HepG2 (cell line): ENCODE data around the gene MAN2A2. TPM values are rescaled to one million over a fixed set of nuclear protein-coding genes. Genes with fewer than 3 reads are reported as not detected.

ENCODE experiments used
- GTF3A ChIP-seq: sonication (generic); formaldehyde crosslinking; conservative IDR thresholded peaks from 2 replicates; pipeline ENCODE4 v1.4.0; 2020; ENCODE audit warnings: mild to moderate bottlenecking, missing genetic modification reagents
- HNRNPLL ChIP-seq: fragments of 200-400 bp; formaldehyde crosslinking; IDR thresholded peaks from 2 replicates; pipeline ENCODE4 v1.6.1; 2017; ENCODE audit warnings: mild to moderate bottlenecking, low read depth, low read length; ENCODE audit not compliant: poor library complexity, severe bottlenecking
- HOXA5 ChIP-seq: sonication (generic); formaldehyde crosslinking; IDR thresholded peaks from 2 replicates; pipeline ENCODE4 v1.4.0; 2020; ENCODE audit warnings: missing genetic modification reagents
- KDM5A ChIP-seq: fragments of 200-600 bp; sonication (generic); IDR thresholded peaks from 2 replicates; pipeline ENCODE4 v1.7.0; 2018; ENCODE audit warnings: antibody characterized with exemption, mild to moderate bottlenecking, low read length, borderline replicate concordance
- RARA ChIP-seq: IDR thresholded peaks from 2 replicates; pipeline ENCODE4 v1.6.1; 2016; ENCODE audit warnings: missing genetic modification reagents, missing compliant biosample characterization
- XRCC5 ChIP-seq: fragments of 200-400 bp; formaldehyde crosslinking; optimal IDR thresholded peaks from 2 replicates; pipeline ENCODE3; 2017; ENCODE audit warnings: mild to moderate bottlenecking, low read length
- ZFP1 ChIP-seq: IDR thresholded peaks from 2 replicates; pipeline ENCODE4 v1.6.1; 2016
- ZFP36L1 ChIP-seq: sonication (generic); formaldehyde crosslinking; IDR thresholded peaks from 2 replicates; pipeline ENCODE4 v1.8.0; 2022; ENCODE audit warnings: mild to moderate bottlenecking, missing genetic modification reagents, moderate library complexity
- ZMYM2 ChIP-seq: sonication (generic); formaldehyde crosslinking; IDR thresholded peaks from 2 replicates; pipeline ENCODE4 v1.8.0; 2022; ENCODE audit warnings: mild to moderate bottlenecking, missing genetic modification reagents
- ZNF20 ChIP-seq: sonication (generic); formaldehyde crosslinking; IDR thresholded peaks from 2 replicates; pipeline ENCODE4 v1.4.0; 2020; ENCODE audit warnings: mild to moderate bottlenecking, moderate library complexity, missing genetic modification reagents
- ZNF230 ChIP-seq: sonication (generic); formaldehyde crosslinking; IDR thresholded peaks from 2 replicates; pipeline ENCODE4 v1.4.0; 2020; ENCODE audit warnings: mild to moderate bottlenecking, missing genetic modification reagents
- ZNF430 ChIP-seq: sonication (generic); formaldehyde crosslinking; IDR thresholded peaks from 2 replicates; pipeline ENCODE4 v1.9.0; 2021; ENCODE audit warnings: mild to moderate bottlenecking, missing genetic modification reagents
- ZNF468 ChIP-seq: sonication (generic); formaldehyde crosslinking; IDR thresholded peaks from 2 replicates; pipeline ENCODE4 v1.8.0; 2022; ENCODE audit warnings: mild to moderate bottlenecking, moderate library complexity, missing genetic modification reagents
- ZNF768 ChIP-seq: sonication (generic); formaldehyde crosslinking; IDR thresholded peaks from 2 replicates; pipeline ENCODE4 v1.4.0; 2020; ENCODE audit warnings: missing genetic modification reagents
- ZNF83 ChIP-seq: sonication (generic); formaldehyde crosslinking; IDR thresholded peaks from 2 replicates; pipeline ENCODE4 v1.4.0; 2020; ENCODE audit warnings: missing genetic modification reagents, mild to moderate bottlenecking, borderline replicate concordance
- ZNF839 ChIP-seq: sonication (generic); formaldehyde crosslinking; IDR thresholded peaks from 2 replicates; pipeline ENCODE4 v1.4.0; 2020; ENCODE audit warnings: missing genetic modification reagents, mild to moderate bottlenecking, borderline replicate concordance
- polyA plus RNA-seq, 8 experiments: library from polyadenylated mRNA; depleted of rRNA in 3 of 8; stranded (reverse) in 7 of 8; unstranded in 1 of 8; fragments of >200 nt; fragmentation: Illumina TruSeq in 4 of 8; extraction: Trizol in 4 of 8; gene quantifications; 2 replicates each; pipeline versions ENCODE4 v1.2.1 to v1.2.3, GENCODE V29; 2011 to 2016; ENCODE audit warnings: low read depth in 4 of 8, missing spikeins in 1 of 8, mixed read lengths in 1 of 8; ENCODE audit not compliant: insufficient read depth in 1 of 8
- total RNA-seq, 5 experiments: library from RNA; depleted of rRNA; stranded (reverse); fragments of >200 nt; fragmentation: Illumina TruSeq; extraction: Trizol; gene quantifications; 2 replicates each; pipeline ENCODE4 v1.2.3, GENCODE V29; 2016; ENCODE audit warnings: low read depth in 1 of 5
- TF ChIP-seq, protein P1 (sequence below): sonication (generic); formaldehyde crosslinking; IDR thresholded peaks from 2 replicates; pipeline ENCODE4 v1.4.0; 2020; ENCODE audit warnings: missing genetic modification reagents
- TF ChIP-seq, protein P2 (sequence below): conservative IDR thresholded peaks from 2 replicates; pipeline ENCODE4 v1.6.1; 2018; ENCODE audit warnings: missing genetic modification reagents
- TF ChIP-seq, protein P3 (sequence below): sonication (generic); formaldehyde crosslinking; IDR thresholded peaks from 2 replicates; pipeline ENCODE4 v1.9.0; 2022; ENCODE audit warnings: low read depth, missing genetic modification reagents
- TF ChIP-seq, protein P4 (sequence below): sonication (generic); formaldehyde crosslinking; IDR thresholded peaks from 2 replicates; pipeline ENCODE4 v1.4.0; 2020; ENCODE audit warnings: missing genetic modification reagents

MAN2A2 gene
- total and polyA plus RNA-seq, 2 of the 13 experiments (the other 11 are each of a cell fraction or from before 2014, with no cell fraction given) = 17.5 to 51.5 TPM

DNA sequence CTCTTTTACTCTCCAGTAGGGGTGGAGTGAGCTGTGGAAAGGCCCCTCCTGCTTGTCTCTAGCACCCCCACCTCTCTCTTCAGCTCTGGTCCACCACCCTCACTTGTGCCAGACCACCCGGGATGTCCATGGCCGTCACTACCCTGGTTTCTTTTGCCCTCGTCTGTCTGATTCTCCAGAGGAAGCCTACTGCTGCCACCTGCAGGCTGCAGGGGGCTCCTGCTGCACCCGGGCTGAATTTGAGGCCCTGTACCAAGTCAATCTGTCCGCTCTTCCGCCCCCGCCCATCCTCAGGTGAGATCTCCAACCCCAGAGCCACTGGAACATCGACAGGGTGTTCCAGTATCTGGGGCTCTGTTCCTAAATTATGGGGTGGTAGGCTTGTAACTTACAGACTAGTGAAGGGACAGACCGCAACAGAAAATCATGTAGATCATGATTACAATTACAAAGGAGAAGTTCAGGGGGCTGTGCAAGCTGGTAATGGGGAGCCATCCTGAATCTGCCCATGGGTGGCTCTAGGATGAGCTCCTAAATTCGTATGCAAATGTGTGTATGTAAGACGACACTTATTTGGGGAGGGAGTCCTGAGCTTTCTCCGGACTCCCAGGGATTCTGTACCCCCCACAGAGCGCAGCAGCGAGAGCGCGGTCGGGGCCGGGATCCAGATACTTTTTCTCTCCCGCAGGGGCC, 31.3 kb downstream of the MAN2A2 start (continued):
- TF ChIP-seq, protein P1, sequence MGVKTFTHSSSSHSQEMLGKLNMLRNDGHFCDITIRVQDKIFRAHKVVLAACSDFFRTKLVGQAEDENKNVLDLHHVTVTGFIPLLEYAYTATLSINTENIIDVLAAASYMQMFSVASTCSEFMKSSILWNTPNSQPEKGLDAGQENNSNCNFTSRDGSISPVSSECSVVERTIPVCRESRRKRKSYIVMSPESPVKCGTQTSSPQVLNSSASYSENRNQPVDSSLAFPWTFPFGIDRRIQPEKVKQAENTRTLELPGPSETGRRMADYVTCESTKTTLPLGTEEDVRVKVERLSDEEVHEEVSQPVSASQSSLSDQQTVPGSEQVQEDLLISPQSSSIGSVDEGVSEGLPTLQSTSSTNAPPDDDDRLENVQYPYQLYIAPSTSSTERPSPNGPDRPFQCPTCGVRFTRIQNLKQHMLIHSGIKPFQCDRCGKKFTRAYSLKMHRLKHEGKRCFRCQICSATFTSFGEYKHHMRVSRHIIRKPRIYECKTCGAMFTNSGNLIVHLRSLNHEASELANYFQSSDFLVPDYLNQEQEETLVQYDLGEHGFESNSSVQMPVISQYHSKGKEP (CRISPR knock-in tag) = no peak
- TF ChIP-seq, protein P2, sequence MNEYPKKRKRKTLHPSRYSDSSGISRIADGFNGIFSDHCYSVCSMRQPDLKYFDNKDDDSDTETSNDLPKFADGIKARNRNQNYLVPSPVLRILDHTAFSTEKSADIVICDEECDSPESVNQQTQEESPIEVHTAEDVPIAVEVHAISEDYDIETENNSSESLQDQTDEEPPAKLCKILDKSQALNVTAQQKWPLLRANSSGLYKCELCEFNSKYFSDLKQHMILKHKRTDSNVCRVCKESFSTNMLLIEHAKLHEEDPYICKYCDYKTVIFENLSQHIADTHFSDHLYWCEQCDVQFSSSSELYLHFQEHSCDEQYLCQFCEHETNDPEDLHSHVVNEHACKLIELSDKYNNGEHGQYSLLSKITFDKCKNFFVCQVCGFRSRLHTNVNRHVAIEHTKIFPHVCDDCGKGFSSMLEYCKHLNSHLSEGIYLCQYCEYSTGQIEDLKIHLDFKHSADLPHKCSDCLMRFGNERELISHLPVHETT (CRISPR knock-in tag) = no peak
- TF ChIP-seq KDM5A = no peak
- 0 out of 2 replicates have a peak, but pooled peaks have one; percentile 21 for TF ChIP-seq GTF3A
- no peak for TF ChIP-seq ZNF430 (CRISPR knock-in tag)
- no peak for TF ChIP-seq ZNF20 (CRISPR knock-in tag)
- TF ChIP-seq ZFP36L1 (CRISPR knock-in tag) = no peak; the same call in none of the 2 replicates
- no peak for TF ChIP-seq RARA (CRISPR knock-in tag)
- TF ChIP-seq ZNF768 = no peak
- no peak for TF ChIP-seq HOXA5 (CRISPR knock-in tag)
- no peak for TF ChIP-seq ZNF83 (CRISPR knock-in tag)
- TF ChIP-seq ZNF230 (CRISPR knock-in tag) = no peak
- TF ChIP-seq, protein P3, sequence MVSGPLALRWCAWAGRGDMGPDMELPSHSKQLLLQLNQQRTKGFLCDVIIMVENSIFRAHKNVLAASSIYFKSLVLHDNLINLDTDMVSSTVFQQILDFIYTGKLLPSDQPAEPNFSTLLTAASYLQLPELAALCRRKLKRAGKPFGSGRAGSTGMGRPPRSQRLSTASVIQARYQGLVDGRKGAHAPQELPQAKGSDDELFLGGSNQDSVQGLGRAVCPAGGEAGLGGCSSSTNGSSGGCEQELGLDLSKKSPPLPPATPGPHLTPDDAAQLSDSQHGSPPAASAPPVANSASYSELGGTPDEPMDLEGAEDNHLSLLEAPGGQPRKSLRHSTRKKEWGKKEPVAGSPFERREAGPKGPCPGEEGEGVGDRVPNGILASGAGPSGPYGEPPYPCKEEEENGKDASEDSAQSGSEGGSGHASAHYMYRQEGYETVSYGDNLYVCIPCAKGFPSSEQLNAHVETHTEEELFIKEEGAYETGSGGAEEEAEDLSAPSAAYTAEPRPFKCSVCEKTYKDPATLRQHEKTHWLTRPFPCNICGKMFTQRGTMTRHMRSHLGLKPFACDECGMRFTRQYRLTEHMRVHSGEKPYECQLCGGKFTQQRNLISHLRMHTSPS (CRISPR knock-in tag) = no peak
- TF ChIP-seq ZFP1 (CRISPR knock-in tag) = no peak
- TF ChIP-seq ZNF468 = no peak
- TF ChIP-seq, protein P4, sequence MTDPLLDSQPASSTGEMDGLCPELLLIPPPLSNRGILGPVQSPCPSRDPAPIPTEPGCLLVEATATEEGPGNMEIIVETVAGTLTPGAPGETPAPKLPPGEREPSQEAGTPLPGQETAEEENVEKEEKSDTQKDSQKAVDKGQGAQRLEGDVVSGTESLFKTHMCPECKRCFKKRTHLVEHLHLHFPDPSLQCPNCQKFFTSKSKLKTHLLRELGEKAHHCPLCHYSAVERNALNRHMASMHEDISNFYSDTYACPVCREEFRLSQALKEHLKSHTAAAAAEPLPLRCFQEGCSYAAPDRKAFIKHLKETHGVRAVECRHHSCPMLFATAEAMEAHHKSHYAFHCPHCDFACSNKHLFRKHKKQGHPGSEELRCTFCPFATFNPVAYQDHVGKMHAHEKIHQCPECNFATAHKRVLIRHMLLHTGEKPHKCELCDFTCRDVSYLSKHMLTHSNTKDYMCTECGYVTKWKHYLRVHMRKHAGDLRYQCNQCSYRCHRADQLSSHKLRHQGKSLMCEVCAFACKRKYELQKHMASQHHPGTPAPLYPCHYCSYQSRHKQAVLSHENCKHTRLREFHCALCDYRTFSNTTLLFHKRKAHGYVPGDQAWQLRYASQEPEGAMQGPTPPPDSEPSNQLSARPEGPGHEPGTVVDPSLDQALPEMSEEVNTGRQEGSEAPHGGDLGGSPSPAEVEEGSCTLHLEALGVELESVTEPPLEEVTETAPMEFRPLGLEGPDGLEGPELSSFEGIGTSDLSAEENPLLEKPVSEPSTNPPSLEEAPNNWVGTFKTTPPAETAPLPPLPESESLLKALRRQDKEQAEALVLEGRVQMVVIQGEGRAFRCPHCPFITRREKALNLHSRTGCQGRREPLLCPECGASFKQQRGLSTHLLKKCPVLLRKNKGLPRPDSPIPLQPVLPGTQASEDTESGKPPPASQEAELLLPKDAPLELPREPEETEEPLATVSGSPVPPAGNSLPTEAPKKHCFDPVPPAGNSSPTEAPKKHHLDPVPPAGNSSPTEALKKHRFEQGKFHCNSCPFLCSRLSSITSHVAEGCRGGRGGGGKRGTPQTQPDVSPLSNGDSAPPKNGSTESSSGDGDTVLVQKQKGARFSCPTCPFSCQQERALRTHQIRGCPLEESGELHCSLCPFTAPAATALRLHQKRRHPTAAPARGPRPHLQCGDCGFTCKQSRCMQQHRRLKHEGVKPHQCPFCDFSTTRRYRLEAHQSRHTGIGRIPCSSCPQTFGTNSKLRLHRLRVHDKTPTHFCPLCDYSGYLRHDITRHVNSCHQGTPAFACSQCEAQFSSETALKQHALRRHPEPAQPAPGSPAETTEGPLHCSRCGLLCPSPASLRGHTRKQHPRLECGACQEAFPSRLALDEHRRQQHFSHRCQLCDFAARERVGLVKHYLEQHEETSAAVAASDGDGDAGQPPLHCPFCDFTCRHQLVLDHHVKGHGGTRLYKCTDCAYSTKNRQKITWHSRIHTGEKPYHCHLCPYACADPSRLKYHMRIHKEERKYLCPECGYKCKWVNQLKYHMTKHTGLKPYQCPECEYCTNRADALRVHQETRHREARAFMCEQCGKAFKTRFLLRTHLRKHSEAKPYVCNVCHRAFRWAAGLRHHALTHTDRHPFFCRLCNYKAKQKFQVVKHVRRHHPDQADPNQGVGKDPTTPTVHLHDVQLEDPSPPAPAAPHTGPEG = no peak
- TF ChIP-seq ZNF839 = no peak
- no peak for TF ChIP-seq HNRNPLL
- no peak for TF ChIP-seq ZMYM2 (CRISPR knock-in tag)
- peak; percentile 81 for TF ChIP-seq XRCC5
